Naive thymus-derived CD8-positive, alpha-beta T cell (primary cell): Measurements from ENCODE around the gene NLRP5. TPM values are rescaled to one million over a fixed set of nuclear protein-coding genes. Genes with fewer than 3 reads are reported as not detected.
A peak's percentile ranks its signal among the peaks of the same experiment; 100 is the strongest.
"Not testable (repeated sequence)": the region's sequence is repeated elsewhere in the genome, so short reads cannot be mapped to it uniquely, and the experiment has no call there.

Experiments used
- ATAC-seq, 2 donors: fragments of 150-1000 bp; cut with Tn5 transposase in 1 of 2; sonication (Bioruptor Pico), chemical (Tn5 transposase) in 1 of 2; 1 replicate in 1 of 2; 2 replicates in 1 of 2; pipeline ENCODE4 v1.10.0; 2021; ENCODE audit warnings: mild to moderate bottlenecking in 2 of 2, moderate library complexity in 2 of 2
- POLR2A ChIA-PET: fragments of 350-600 bp; sonication (Branson Sonifier 250); formaldehyde crosslinking; loops from one replicate; lab custom pipeline; 2021; ENCODE audit warnings: antibody characterized with exemption; lab: Charles Lee
- DNase-seq, 10 donors: peaks; one replicate each; pipeline versions ENCODE4 v3.0.0 to v3.0.0-alpha.2; 2020 to 2022
- H3K27ac Mint-ChIP-seq, 10 donors: one replicate each; pipeline ENCODE4 v1.8.0; 2020 to 2022; ENCODE audit warnings: mild to moderate bottlenecking in 10 of 10, mixed read lengths in 10 of 10, moderate library complexity in 4 of 10, inconsistent platforms in 1 of 10
- H3K27me3 Mint-ChIP-seq, 5 donors: one replicate each; pipeline ENCODE4 v1.8.0; 2021 to 2022; ENCODE audit warnings: mixed read lengths in 5 of 5
- H3K36me3 Mint-ChIP-seq, 3 donors: one replicate each; pipeline ENCODE4 v1.8.0; 2020 to 2022; ENCODE audit warnings: mixed read lengths in 3 of 3, mild to moderate bottlenecking in 2 of 3, inconsistent platforms in 1 of 3
- H3K4me1 Mint-ChIP-seq, 4 donors: one replicate each; pipeline ENCODE4 v1.8.0; 2021 to 2022; ENCODE audit warnings: mixed read lengths in 4 of 4
- H3K4me3 Mint-ChIP-seq, 10 donors: one replicate each; pipeline ENCODE4 v1.8.0; 2020 to 2022; ENCODE audit warnings: mild to moderate bottlenecking in 10 of 10, mixed read lengths in 10 of 10, moderate library complexity in 6 of 10, inconsistent platforms in 1 of 10
- H3K9me3 Mint-ChIP-seq, 9 donors: one replicate each; pipeline ENCODE4 v1.8.0; 2020 to 2022; ENCODE audit warnings: mixed read lengths in 9 of 9, mild to moderate bottlenecking in 3 of 9, inconsistent platforms in 1 of 9, moderate library complexity in 1 of 9
- polyA plus RNA-seq, 3 donors: library from polyadenylated mRNA; unstranded; fragments of 300-500 nt; fragmentation: Illumina TruSeq; gene quantifications; one replicate each; pipeline ENCODE4 v1.2.3, GENCODE V29; 2021
- total RNA-seq, 8 experiments: library from RNA in 2 of 8; stranded (reverse) in 2 of 8; gene quantifications; one replicate each; pipeline ENCODE4 v1.2.3 and lab custom pipeline; 2021 to 2026

Gene NLRP5
- total and polyA plus RNA-seq, 5 experiments from 2014 or later: not detected

DNA sequence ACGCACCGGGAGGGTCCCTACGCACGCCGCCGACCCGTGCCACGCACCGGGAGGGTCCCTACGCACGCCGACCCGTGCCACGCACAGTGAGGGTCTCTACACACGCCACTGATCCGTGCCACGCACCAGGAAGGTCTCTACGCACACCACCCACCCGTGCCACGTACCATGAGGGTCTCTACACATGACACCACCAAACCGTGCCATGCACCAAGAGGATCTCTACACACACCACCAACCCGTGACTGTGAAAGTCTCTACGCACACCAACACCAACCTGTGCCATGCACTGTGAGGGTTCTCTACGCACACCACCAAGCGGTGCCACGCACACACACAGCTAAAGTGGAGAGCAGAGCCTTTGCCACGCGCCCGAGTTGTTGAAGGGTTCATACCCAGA lies 117.8 kb downstream of the NLRP5 start:
- H3K27me3 Mint-ChIP-seq: no peaks in the 10 kb centered on the region
- no peak for ATAC-seq
- no peak for DNase-seq
- peaks cover 19 to 54% (median 40%) of the 10 kb centered on the region in 4 donors for H3K4me1 Mint-ChIP-seq
- POLR2A ChIA-PET: interaction anchor here (1.3 kb wide), 1 partner anchor 16 kb away, joined by 4 read pairs; the partner anchor contains the start of gene ZNF787
- no peaks in the 10 kb centered on the region for H3K9me3 Mint-ChIP-seq
- H3K36me3 Mint-ChIP-seq: peaks cover 0 to 20% (median 2%) of the 10 kb centered on the region in 3 donors
- H3K27ac Mint-ChIP-seq: peak overlapping the region in 2 of 10 donors; percentile 19 to 53
- peak overlapping the region in 3 of 10 donors; percentile 7 to 32 (median 18) for H3K4me3 Mint-ChIP-seq

GRCh38 chr19:56105090-56105701 lies 118.6 kb downstream of the NLRP5 start:
- Mint-ChIP-seq H3K9me3 (no peaks in the 10 kb centered on the region), H3K4me3 (peak overlapping the region in 8 of 10 donors; percentile 8 to 76 (median 56)), H3K4me1 (peaks cover 19 to 55% (median 43%) of the 10 kb centered on the region in 4 donors), H3K27ac (peak overlapping the region in 5 of 10 donors; percentile 63 to 85 (median 79)), H3K36me3 (peaks cover 0 to 20% (median 2%) of the 10 kb centered on the region in 3 donors), H3K27me3 (no peaks in the 10 kb centered on the region)
- DNase-seq (peak; percentile 32 to 75 (median 54)), ATAC-seq (peak; percentile 87 to 88)
- POLR2A ChIA-PET: interaction anchor here (0.7 to 1.3 kb wide), 3 partner anchors 16 to 35 kb away, joined by 3 to 4 read pairs (median 3); partner anchors contain the start of genes ZNF444 and ZNF787

DNA sequence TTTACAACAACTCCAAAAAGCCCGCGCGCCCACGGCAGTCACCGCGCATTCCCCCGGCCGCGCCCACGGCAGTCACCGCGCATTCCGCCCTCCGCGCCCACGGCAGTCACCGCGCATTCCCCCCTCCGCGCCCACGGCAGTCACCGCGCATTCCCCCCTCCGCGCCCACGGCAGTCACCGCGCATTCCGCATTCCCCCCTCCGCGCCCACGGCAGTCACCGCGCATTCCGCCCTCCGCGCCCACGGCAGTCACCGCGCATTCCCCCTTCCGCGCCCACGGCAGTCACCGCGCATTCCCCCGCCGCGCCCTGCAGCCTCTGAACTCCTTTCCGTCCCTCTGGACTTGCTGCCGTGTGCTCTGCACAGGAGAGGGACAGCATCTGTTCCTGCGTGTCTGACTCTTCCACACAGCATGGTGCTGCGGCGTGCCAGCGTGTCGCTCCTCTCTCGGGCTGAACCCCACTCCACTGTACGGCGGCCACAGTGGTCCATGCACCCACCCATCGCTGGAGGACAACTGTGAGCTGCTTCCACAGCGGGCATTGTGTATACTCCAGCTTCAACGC lies 119.3 kb downstream of the NLRP5 start:
- Mint-ChIP-seq H3K4me1 (peaks cover 19 to 60% (median 46%) of the 10 kb centered on the region in 4 donors), H3K27ac (peak overlapping the region in 7 of 10 donors; percentile 22 to 92 (median 66)), H3K4me3 (peak overlapping the region in 8 of 10 donors; percentile 24 to 86 (median 62)), H3K36me3 (peaks cover 0 to 19% (median 2%) of the 10 kb centered on the region in 3 donors)
- H3K9me3 Mint-ChIP-seq, H3K27me3 Mint-ChIP-seq, DNase-seq, ATAC-seq: not testable (repeated sequence)
- POLR2A ChIA-PET: interaction anchor here (1.2 to 1.3 kb wide), 2 partner anchors 15 to 35 kb away, joined by 3 to 4 read pairs; partner anchors contain the start of genes ZNF444 and ZNF787

DNA sequence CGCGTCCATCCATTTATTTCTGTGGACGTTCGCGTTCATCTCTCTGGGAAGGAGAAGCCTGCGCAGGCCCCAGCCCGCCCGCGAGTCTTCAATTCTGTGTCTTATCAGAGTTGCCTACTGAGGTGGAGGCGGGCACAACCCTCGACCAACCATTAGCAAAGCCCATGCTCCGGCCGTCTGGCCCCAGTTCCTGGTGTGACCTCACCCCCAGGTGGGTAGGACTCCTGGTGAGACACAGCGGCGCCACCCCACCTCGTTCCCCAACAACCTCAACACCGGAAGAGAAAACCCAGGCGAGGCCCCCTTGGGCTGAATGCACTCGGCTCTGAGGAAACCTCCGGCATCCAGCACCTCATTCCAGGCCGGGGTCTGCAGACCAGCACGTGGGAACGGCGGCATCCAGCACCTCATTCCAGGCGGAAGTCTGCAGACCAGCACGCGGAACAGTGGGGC lies 119.8 kb downstream of the NLRP5 start:
- H3K36me3 Mint-ChIP-seq: peaks cover 0 to 14% (median 2%) of the 10 kb centered on the region in 3 donors
- peaks cover 19 to 62% (median 47%) of the 10 kb centered on the region in 4 donors for H3K4me1 Mint-ChIP-seq
- POLR2A ChIA-PET: interaction anchor here (0.6 kb wide), 1 partner anchor 90 kb away, joined by 5 read pairs; no protein-coding TSS in a partner anchor
- H3K27me3 Mint-ChIP-seq: no peaks in the 10 kb centered on the region
- peak overlapping the region in 8 of 10 donors; percentile 22 to 92 (median 66) for H3K27ac Mint-ChIP-seq
- ATAC-seq: no peak
- no peaks in the 10 kb centered on the region for H3K9me3 Mint-ChIP-seq
- no peak for DNase-seq
- peak overlapping the region in 6 of 10 donors; percentile 50 to 86 (median 58) for H3K4me3 Mint-ChIP-seq

DNA sequence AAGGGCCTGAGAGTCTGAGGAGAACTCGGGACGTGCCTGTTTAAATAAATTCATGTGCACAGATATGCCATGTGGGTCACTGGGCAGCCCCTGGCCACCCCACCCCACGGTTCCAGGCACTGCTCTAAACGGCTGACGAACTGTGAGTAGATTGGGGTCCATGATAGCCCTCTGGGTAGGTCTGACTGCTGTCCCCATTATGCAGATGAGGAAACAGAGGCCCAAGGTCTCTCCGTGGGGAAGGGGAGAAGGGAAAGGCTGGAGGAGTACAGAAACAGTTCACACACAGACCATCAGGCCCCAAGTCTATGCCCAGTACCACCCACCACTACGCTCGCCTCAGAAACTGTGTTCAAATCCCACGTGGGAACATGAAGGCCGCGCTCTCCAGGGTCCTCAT lies 120.4 kb downstream of the NLRP5 start:
- Mint-ChIP-seq H3K36me3 (peaks cover 0 to 8% (median 0%) of the 10 kb centered on the region in 3 donors), H3K27ac (peak overlapping the region in 6 of 10 donors; percentile 11 to 92 (median 50)), H3K4me1 (peaks cover 22 to 65% (median 51%) of the 10 kb centered on the region in 4 donors), H3K27me3 (no peaks in the 10 kb centered on the region), H3K9me3 (no peaks in the 10 kb centered on the region), H3K4me3 (peak overlapping the region in 4 of 10 donors; percentile 13 to 86 (median 47))
- DNase-seq: no peak
- POLR2A ChIA-PET: interaction anchor here (0.6 kb wide), 1 partner anchor 90 kb away, joined by 5 read pairs; no protein-coding TSS in a partner anchor
- no peak for ATAC-seq

DNA sequence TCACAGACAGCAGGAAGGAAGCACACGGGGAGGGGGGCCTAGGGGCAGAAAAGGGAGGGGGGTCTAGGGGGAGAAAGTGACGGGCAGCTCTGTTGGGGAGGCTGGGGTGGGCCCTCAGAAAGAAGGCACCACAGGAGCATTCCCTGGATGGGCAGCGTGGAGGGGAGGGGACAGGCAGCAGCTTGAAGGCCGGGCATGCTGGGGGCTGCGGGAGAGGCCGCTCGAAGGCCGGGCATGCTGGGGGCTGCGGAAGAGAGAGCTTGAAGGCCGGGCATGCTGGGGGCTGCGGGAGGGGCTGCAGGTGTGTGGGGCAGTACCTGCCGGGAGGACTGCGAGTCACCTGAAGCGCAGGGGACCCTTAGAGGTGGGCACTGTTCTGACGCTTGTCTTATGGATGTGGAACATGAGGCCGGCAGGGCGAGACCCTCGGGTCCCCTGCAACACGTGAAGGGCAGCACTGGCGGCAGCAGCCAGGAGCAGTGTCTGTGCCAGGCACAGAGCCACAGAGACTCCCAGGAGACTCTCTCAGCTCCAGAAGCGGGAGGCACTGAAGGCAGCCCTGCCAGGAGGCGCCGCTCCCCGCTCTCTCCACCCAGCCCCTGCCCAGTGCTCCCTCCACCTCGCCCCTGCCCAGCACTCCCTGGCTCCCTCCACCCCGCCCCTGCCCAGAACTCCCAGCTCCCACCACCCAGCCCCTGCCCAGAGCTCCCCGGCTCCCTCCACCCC lies 121.2 kb downstream of the NLRP5 start:
- H3K4me1 Mint-ChIP-seq: peaks cover 25 to 70% (median 57%) of the 10 kb centered on the region in 4 donors
- DNase-seq (no peak), ATAC-seq (no peak)
- no peaks in the 10 kb centered on the region for H3K9me3 Mint-ChIP-seq
- H3K4me3 Mint-ChIP-seq: peak overlapping the region in 3 of 10 donors; percentile 13 to 41 (median 22)
- peaks cover 0 to 2% (median 0%) of the 10 kb centered on the region in 3 donors for H3K36me3 Mint-ChIP-seq
- peak overlapping the region in 2 of 10 donors; percentile 40 to 90 for H3K27ac Mint-ChIP-seq
- POLR2A ChIA-PET: interaction anchor here (1.6 kb wide), 1 partner anchor 13 kb away, joined by 4 read pairs; the partner anchor contains the start of gene ZNF787
- H3K27me3 Mint-ChIP-seq: no peaks in the 10 kb centered on the region

- ATAC-seq: no peak
- no peak for DNase-seq
- POLR2A ChIA-PET: interaction anchor here (1.6 kb wide), 1 partner anchor 12 kb away, joined by 4 read pairs; the partner anchor contains the start of gene ZNF787
- Mint-ChIP-seq H3K36me3 (peaks cover 0 to 2% (median 0%) of the 10 kb centered on the region in 3 donors), H3K27me3 (no peaks in the 10 kb centered on the region), H3K27ac (peak overlapping the region in 7 of 10 donors; percentile 25 to 90 (median 47)), H3K9me3 (no peaks in the 10 kb centered on the region), H3K4me1 (peaks cover 30 to 79% (median 62%) of the 10 kb centered on the region in 4 donors), H3K4me3 (peak overlapping the region in 3 of 10 donors; percentile 10 to 51 (median 22))
Measured at GRCh38 chr19:56108447-56109195, 122.0 kb downstream of the NLRP5 start.

GRCh38 chr19:56109226-56109625 lies 122.7 kb downstream of the NLRP5 start:
- H3K9me3 Mint-ChIP-seq: no peaks in the 10 kb centered on the region
- POLR2A ChIA-PET: no interaction called here
- no peak for DNase-seq
- peak overlapping the region in 2 of 10 donors; percentile 48 to 51 for H3K4me3 Mint-ChIP-seq
- H3K27ac Mint-ChIP-seq: peak overlapping the region in 3 of 10 donors; percentile 16 to 90 (median 27)
- H3K27me3 Mint-ChIP-seq: no peaks in the 10 kb centered on the region
- H3K4me1 Mint-ChIP-seq: peaks cover 30 to 84% (median 68%) of the 10 kb centered on the region in 4 donors
- peaks cover 0 to 2% (median 0%) of the 10 kb centered on the region in 3 donors for H3K36me3 Mint-ChIP-seq
- no peak for ATAC-seq

GRCh38 chr19:56110515-56111448 lies 124.2 kb downstream of the NLRP5 start:
- ATAC-seq (no peak), DNase-seq (no peak)
- Mint-ChIP-seq H3K27me3 (no peaks in the 10 kb centered on the region), H3K4me3 (peak overlapping the region in 3 of 10 donors; percentile 22 to 38 (median 36)), H3K27ac (peak overlapping the region in 8 of 10 donors; percentile 35 to 81 (median 52)), H3K4me1 (peaks cover 28 to 84% (median 70%) of the 10 kb centered on the region in 4 donors), H3K36me3 (peaks cover 0 to 2% (median 0%) of the 10 kb centered on the region in 3 donors), H3K9me3 (no peaks in the 10 kb centered on the region)
- POLR2A ChIA-PET: interaction anchor here (0.6 to 2.2 kb wide), 2 partner anchors 10 to 149 kb away, joined by 7 to 10 read pairs; partner anchors contain the start of gene ZNF787
